ENCODE measurements around the gene HVCN1. TPM values are rescaled to one million over a fixed set of nuclear protein-coding genes. Genes with fewer than 3 reads are reported as not detected.

HVCN1 gene
- total and polyA plus RNA-seq, 2 of the 13 experiments (the other 11 are each of a cell fraction or from before 2014, with no cell fraction given) = 0.49 to 1.3 TPM

DNA sequence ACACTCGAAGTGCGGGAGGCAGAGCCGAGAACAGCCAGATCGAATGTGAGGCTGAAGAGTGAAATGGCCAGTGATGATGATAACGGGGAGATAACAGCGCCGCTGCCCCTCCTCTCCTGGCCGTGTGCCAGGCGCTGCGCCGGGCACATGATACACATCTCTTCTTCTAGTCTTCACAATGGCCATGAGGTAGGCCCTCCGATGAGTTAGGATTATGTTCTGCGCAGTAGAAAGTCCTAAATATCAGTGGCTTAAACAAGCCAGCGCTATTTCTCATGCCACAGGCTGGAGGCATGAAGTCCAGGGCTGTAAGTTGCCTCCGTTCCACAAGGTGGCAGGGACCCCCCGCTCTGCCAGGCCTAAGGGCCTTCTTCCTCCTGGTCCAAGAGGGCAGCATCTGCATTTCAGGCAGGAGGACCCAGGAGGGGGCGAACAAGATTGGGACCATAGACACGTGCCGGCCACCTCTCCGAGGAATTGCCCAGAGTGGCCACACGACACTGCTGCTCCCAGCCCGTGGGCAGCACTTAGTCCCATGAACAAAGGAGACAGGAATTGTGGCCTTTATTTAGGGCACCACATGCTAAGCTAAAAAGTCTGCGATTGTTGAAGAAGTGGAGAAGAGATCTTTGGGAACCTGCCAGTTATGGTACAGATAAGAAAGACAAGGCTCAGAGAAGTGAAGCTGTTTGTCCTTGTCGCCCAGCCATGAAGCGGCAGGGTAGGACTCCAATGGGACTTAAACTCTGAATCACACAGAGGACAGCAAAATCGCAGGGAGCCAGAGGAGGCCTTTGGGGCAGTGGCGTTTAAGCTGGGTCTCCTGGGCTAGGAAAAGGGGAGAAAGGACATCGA lies 10.9 kb upstream of the HVCN1 start (continued):
- TF ChIP-seq MXD3 (CRISPR knock-in tag; IDR thresholded peaks at IDR 0.05) (no peak), SSRP1 (CRISPR knock-in tag; IDR thresholded peaks at IDR 0.05) (no peak), ZNF281 (CRISPR knock-in tag; IDR thresholded peaks at IDR 0.05; ENCODE audit: borderline replicate concordance) (no peak), KLF16 (CRISPR knock-in tag; IDR thresholded peaks at IDR 0.05) (no peak), ZNF224 (CRISPR knock-in tag; IDR thresholded peaks at IDR 0.05) (no peak), RNF2 (conservative IDR thresholded peaks at IDR 0.05; ENCODE audit: low read depth) (no peak), TBX3 (IDR thresholded peaks at IDR 0.05; ENCODE audit: borderline replicate concordance) (no peak), LRRFIP1 (CRISPR knock-in tag; conservative IDR thresholded peaks at IDR 0.05) (no peak), TSC22D2 (CRISPR knock-in tag; IDR thresholded peaks at IDR 0.05; ENCODE audit: borderline replicate concordance) (no peak), SP1 (IDR thresholded peaks at IDR 0.05) (no peak), SP1 (CRISPR knock-in tag; IDR thresholded peaks at IDR 0.05) (no peak), HOXA3 (CRISPR knock-in tag; IDR thresholded peaks at IDR 0.05) (no peak), NFATC3 (CRISPR knock-in tag; IDR thresholded peaks at IDR 0.05) (no peak), RFXANK (CRISPR knock-in tag; IDR thresholded peaks at IDR 0.05) (no peak), ZNF607 (CRISPR knock-in tag; IDR thresholded peaks at IDR 0.05; ENCODE audit: borderline replicate concordance) (no peak), ETV5 (CRISPR knock-in tag; IDR thresholded peaks at IDR 0.05; ENCODE audit: borderline replicate concordance) (no peak), TCF7L2 (IDR thresholded peaks at IDR 0.05; ENCODE audit: low read depth, low read length) (no peak), SMARCE1 (IDR thresholded peaks at IDR 0.05; ENCODE audit: borderline replicate concordance) (no peak), DRAP1 (CRISPR knock-in tag; IDR thresholded peaks at IDR 0.05) (no peak), ZEB1 (IDR thresholded peaks at IDR 0.05; ENCODE audit: insufficient replicate concordance, low read depth) (no peak), MXD4 (CRISPR knock-in tag; IDR thresholded peaks at IDR 0.05) (no peak), ZMAT3 (CRISPR knock-in tag; conservative IDR thresholded peaks at IDR 0.05) (no peak)
- TF ChIP-seq, protein P1, sequence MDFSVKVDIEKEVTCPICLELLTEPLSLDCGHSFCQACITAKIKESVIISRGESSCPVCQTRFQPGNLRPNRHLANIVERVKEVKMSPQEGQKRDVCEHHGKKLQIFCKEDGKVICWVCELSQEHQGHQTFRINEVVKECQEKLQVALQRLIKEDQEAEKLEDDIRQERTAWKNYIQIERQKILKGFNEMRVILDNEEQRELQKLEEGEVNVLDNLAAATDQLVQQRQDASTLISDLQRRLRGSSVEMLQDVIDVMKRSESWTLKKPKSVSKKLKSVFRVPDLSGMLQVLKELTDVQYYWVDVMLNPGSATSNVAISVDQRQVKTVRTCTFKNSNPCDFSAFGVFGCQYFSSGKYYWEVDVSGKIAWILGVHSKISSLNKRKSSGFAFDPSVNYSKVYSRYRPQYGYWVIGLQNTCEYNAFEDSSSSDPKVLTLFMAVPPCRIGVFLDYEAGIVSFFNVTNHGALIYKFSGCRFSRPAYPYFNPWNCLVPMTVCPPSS (IDR thresholded peaks at IDR 0.05) = no peak
